Activated naive CD8-positive, alpha-beta T cell treated with anti-CD3 and anti-CD28 coated beads, Interleukin-2, amount 10 ng/mL, durations not matched to agents 7 days and 5 days (primary cell): ENCODE data around the gene IGSF21. TPM values are rescaled to one million over a fixed set of nuclear protein-coding genes. Genes with fewer than 3 reads are reported as not detected.

Experiments used
- ATAC-seq: fragments of 150-1000 bp; cut with Tn5 transposase; one replicate; pipeline ENCODE4 v1.10.0; 2021; ENCODE audit warnings: low read depth, moderate library complexity
- POLR2A ChIA-PET: fragments of 350-600 bp; sonication (Branson Sonifier 250); formaldehyde crosslinking; loops from one replicate; lab custom pipeline; 2021; ENCODE audit warnings: antibody characterized with exemption; lab: Charles Lee
- DNase-seq: peaks from one replicate; pipeline ENCODE4 v3.0.0; 2021
- H3K27ac Mint-ChIP-seq: one replicate; pipeline ENCODE4 v1.8.0; 2022; ENCODE audit warnings: mild to moderate bottlenecking, mixed read lengths
- H3K27me3 Mint-ChIP-seq: one replicate; pipeline ENCODE4 v1.8.0; 2022; ENCODE audit warnings: mild to moderate bottlenecking, moderate library complexity, mixed read lengths
- H3K36me3 Mint-ChIP-seq: one replicate; pipeline ENCODE4 v1.8.0; 2021; ENCODE audit warnings: mild to moderate bottlenecking, mixed read lengths
- H3K4me1 Mint-ChIP-seq: one replicate; pipeline ENCODE4 v1.8.0; 2021; ENCODE audit warnings: mixed read lengths
- H3K4me3 Mint-ChIP-seq: one replicate; pipeline ENCODE4 v1.8.0; 2022; ENCODE audit warnings: mild to moderate bottlenecking, moderate library complexity, mixed read lengths
- H3K9me3 Mint-ChIP-seq: one replicate; pipeline ENCODE4 v1.8.0; 2021; ENCODE audit warnings: mixed read lengths
- total RNA-seq, 2 experiments: library from RNA; stranded (reverse); gene quantifications; one replicate each; pipeline ENCODE4 v1.2.3, GENCODE V29; 2021

IGSF21 gene
- total RNA-seq, 2 experiments from 2014 or later: not detected

- H3K27me3 Mint-ChIP-seq: peaks cover 2% of the 10 kb centered on the region
- no peaks in the 10 kb centered on the region for H3K4me1 Mint-ChIP-seq
- ATAC-seq (no peak), DNase-seq (no peak)
- no peak overlapping the region for H3K4me3 Mint-ChIP-seq
- H3K27ac Mint-ChIP-seq: no peak overlapping the region
- H3K36me3 Mint-ChIP-seq: no peaks in the 10 kb centered on the region
- POLR2A ChIA-PET: no interaction called here
- H3K9me3 Mint-ChIP-seq: no peaks in the 10 kb centered on the region
Measured at GRCh38 chr1:18085387-18086074, 22.1 kb upstream of the IGSF21 start.

GRCh38 chr1:18088077-18088594, 19.5 kb upstream of the IGSF21 start:
- no peak overlapping the region for H3K27ac Mint-ChIP-seq
- H3K4me3 Mint-ChIP-seq: no peak overlapping the region
- no peaks in the 10 kb centered on the region for H3K36me3 Mint-ChIP-seq
- POLR2A ChIA-PET: interaction anchor here (0.5 kb wide), 1 partner anchor 536 kb away, joined by 5 read pairs; no protein-coding TSS in a partner anchor
- peaks cover 11% of the 10 kb centered on the region for H3K27me3 Mint-ChIP-seq
- no peaks in the 10 kb centered on the region for H3K9me3 Mint-ChIP-seq
- ATAC-seq (no peak), DNase-seq (no peak)
- H3K4me1 Mint-ChIP-seq: no peaks in the 10 kb centered on the region

- POLR2A ChIA-PET: no interaction called here
- Mint-ChIP-seq H3K27me3 (peaks cover 13% of the 10 kb centered on the region), H3K4me3 (no peak overlapping the region), H3K9me3 (peaks cover 1% of the 10 kb centered on the region), H3K27ac (no peak overlapping the region), H3K4me1 (no peaks in the 10 kb centered on the region), H3K36me3 (no peaks in the 10 kb centered on the region)
- DNase-seq: no peak
- ATAC-seq: no peak
Measured at GRCh38 chr1:18089488-18089887, 18.1 kb upstream of the IGSF21 start.

GRCh38 chr1:18090636-18091035, 17.0 kb upstream of the IGSF21 start:
- no peaks in the 10 kb centered on the region for H3K4me1 Mint-ChIP-seq
- H3K4me3 Mint-ChIP-seq: no peak overlapping the region
- DNase-seq (no peak), ATAC-seq (no peak)
- no peak overlapping the region for H3K27ac Mint-ChIP-seq
- POLR2A ChIA-PET: no interaction called here
- H3K27me3 Mint-ChIP-seq: peaks cover 13% of the 10 kb centered on the region
- H3K36me3 Mint-ChIP-seq: no peaks in the 10 kb centered on the region
- peaks cover 1% of the 10 kb centered on the region for H3K9me3 Mint-ChIP-seq

- H3K27ac Mint-ChIP-seq: no peak overlapping the region
Measured at GRCh38 chr1:18091660-18092446, 15.7 kb upstream of the IGSF21 start.

GRCh38 chr1:18093193-18093592, 14.4 kb upstream of the IGSF21 start:
- POLR2A ChIA-PET: no interaction called here
- DNase-seq (no peak), ATAC-seq (no peak)
- Mint-ChIP-seq H3K27ac (no peak overlapping the region), H3K4me3 (no peak overlapping the region), H3K27me3 (peaks cover 13% of the 10 kb centered on the region), H3K4me1 (no peaks in the 10 kb centered on the region), H3K9me3 (peaks cover 1% of the 10 kb centered on the region), H3K36me3 (no peaks in the 10 kb centered on the region)

More at GRCh38 chr1:18091660-18092446, 15.7 kb upstream of the IGSF21 start:
- POLR2A ChIA-PET: no interaction called here
- H3K27me3 Mint-ChIP-seq: peaks cover 13% of the 10 kb centered on the region
- H3K4me1 Mint-ChIP-seq: no peaks in the 10 kb centered on the region
- DNase-seq (no peak), ATAC-seq (no peak)
- H3K4me3 Mint-ChIP-seq: no peak overlapping the region
- peaks cover 1% of the 10 kb centered on the region for H3K9me3 Mint-ChIP-seq
- no peaks in the 10 kb centered on the region for H3K36me3 Mint-ChIP-seq

GRCh38 chr1:18093646-18094045, 14.0 kb upstream of the IGSF21 start:
- no peaks in the 10 kb centered on the region for H3K4me1 Mint-ChIP-seq
- POLR2A ChIA-PET: no interaction called here

GRCh38 chr1:18094096-18094495, 13.5 kb upstream of the IGSF21 start:
- POLR2A ChIA-PET: no interaction called here
- no peaks in the 10 kb centered on the region for H3K36me3 Mint-ChIP-seq
- H3K4me1 Mint-ChIP-seq: no peaks in the 10 kb centered on the region
- peaks cover 14% of the 10 kb centered on the region for H3K27me3 Mint-ChIP-seq
- H3K9me3 Mint-ChIP-seq: peaks cover 1% of the 10 kb centered on the region
- H3K4me3 Mint-ChIP-seq: no peak overlapping the region
- no peak overlapping the region for H3K27ac Mint-ChIP-seq
- ATAC-seq (no peak), DNase-seq (no peak)

More at GRCh38 chr1:18093646-18094045, 14.0 kb upstream of the IGSF21 start:
- DNase-seq (no peak), ATAC-seq (no peak)
- Mint-ChIP-seq H3K9me3 (peaks cover 1% of the 10 kb centered on the region), H3K4me3 (no peak overlapping the region), H3K27ac (no peak overlapping the region), H3K27me3 (peaks cover 13% of the 10 kb centered on the region), H3K36me3 (no peaks in the 10 kb centered on the region)

- Mint-ChIP-seq H3K27me3 (peaks cover 18% of the 10 kb centered on the region), H3K9me3 (peaks cover 1% of the 10 kb centered on the region), H3K4me1 (no peaks in the 10 kb centered on the region), H3K36me3 (no peaks in the 10 kb centered on the region), H3K27ac (no peak overlapping the region), H3K4me3 (no peak overlapping the region)
- no peak for DNase-seq
- POLR2A ChIA-PET: no interaction called here
- no peak for ATAC-seq
Measured at GRCh38 chr1:18097206-18097605, 10.4 kb upstream of the IGSF21 start.

GRCh38 chr1:18099026-18099425, 8.6 kb upstream of the IGSF21 start:
- Mint-ChIP-seq H3K4me3 (no peak overlapping the region), H3K27ac (no peak overlapping the region), H3K36me3 (no peaks in the 10 kb centered on the region), H3K27me3 (peaks cover 9% of the 10 kb centered on the region), H3K4me1 (no peaks in the 10 kb centered on the region), H3K9me3 (peaks cover 2% of the 10 kb centered on the region)
- POLR2A ChIA-PET: no interaction called here
- ATAC-seq (no peak), DNase-seq (no peak)

- Mint-ChIP-seq H3K4me1 (no peaks in the 10 kb centered on the region), H3K27me3 (peaks cover 9% of the 10 kb centered on the region), H3K27ac (no peak overlapping the region), H3K9me3 (peaks cover 3% of the 10 kb centered on the region), H3K4me3 (no peak overlapping the region), H3K36me3 (no peaks in the 10 kb centered on the region)
- POLR2A ChIA-PET: no interaction called here
- no peak for DNase-seq
- ATAC-seq: no peak
Measured at GRCh38 chr1:18100060-18100459, 7.5 kb upstream of the IGSF21 start.

GRCh38 chr1:18100491-18101063, 7.0 kb upstream of the IGSF21 start:
- ATAC-seq (no peak), DNase-seq (no peak)
- Mint-ChIP-seq H3K4me3 (no peak overlapping the region), H3K9me3 (peaks cover 3% of the 10 kb centered on the region), H3K27me3 (peaks cover 9% of the 10 kb centered on the region), H3K36me3 (no peaks in the 10 kb centered on the region), H3K27ac (no peak overlapping the region), H3K4me1 (no peaks in the 10 kb centered on the region)
- POLR2A ChIA-PET: no interaction called here

- ATAC-seq (no peak), DNase-seq (no peak)
- POLR2A ChIA-PET: no interaction called here
- Mint-ChIP-seq H3K36me3 (no peaks in the 10 kb centered on the region), H3K27ac (no peak overlapping the region), H3K4me3 (no peak overlapping the region), H3K27me3 (peaks cover 14% of the 10 kb centered on the region), H3K9me3 (peaks cover 3% of the 10 kb centered on the region), H3K4me1 (no peaks in the 10 kb centered on the region)
Measured at GRCh38 chr1:18101508-18101907, 6.1 kb upstream of the IGSF21 start.
